Body of pancreas (tissue), 4 donors: Measurements from ENCODE around the gene FOXK1. TPM values are rescaled to one million over a fixed set of nuclear protein-coding genes. Genes with fewer than 3 reads are reported as not detected.

Experiments
- ATAC-seq: fragments of 150-250 bp; one replicate; pipeline ENCODE4 v1.9.1; 2016
- DNase-seq, 4 donors: peaks; one replicate each; pipeline ENCODE4 v3.0.0-alpha.2; 2019
- H3K27ac ChIP-seq, 4 donors: fragments of 200-600 bp; sonication (generic); 1 replicate in 3 of 4; 2 replicates in 1 of 4; pipeline versions ENCODE4 v1.5.1 to v1.6.1; 2016 to 2019; ENCODE audit warnings: mild to moderate bottlenecking in 1 of 4, mixed read lengths in 1 of 4, moderate library complexity in 1 of 4
- H3K27me3 ChIP-seq, 2 donors: fragments of 200-600 bp; sonication (generic); one replicate each; pipeline ENCODE4 v1.6.0; 2016; ENCODE audit warnings: mild to moderate bottlenecking in 1 of 2
- H3K36me3 ChIP-seq, 2 donors: fragments of 200-600 bp; sonication (generic); replicated peaks in 1 of 2; 2 replicates each; pipeline ENCODE4 v1.5.1; 2016; ENCODE audit warnings: low read depth in 2 of 2; ENCODE audit not compliant: insufficient read depth in 1 of 2
- H3K4me1 ChIP-seq: fragments of 200-600 bp; sonication (generic); one replicate; pipeline ENCODE4 v1.6.0; 2016
- H3K4me3 ChIP-seq, 2 donors: fragments of 200-600 bp; sonication (generic); 1 replicate in 1 of 2; 2 replicates in 1 of 2; pipeline ENCODE4 v1.5.1; 2016 to 2019
- H3K9me3 ChIP-seq, 3 donors: fragments of 200-600 bp; sonication (generic); 1 replicate in 2 of 3; 2 replicates in 1 of 3; pipeline ENCODE4 v1.5.1; 2016
- POLR2A ChIP-seq, 3 donors: fragments of 450-650 bp; IDR thresholded peaks; one replicate each; pipeline ENCODE4 v1.6.1; 2016; ENCODE audit warnings: antibody characterized with exemption in 3 of 3, mild to moderate bottlenecking in 2 of 3
- WGBS, 2 donors: methylation state at CpG; one replicate each; pipeline ENCODE4 v1.1.5; 2017; 5-methylcytosine and 5-hydroxymethylcytosine counted together
- intact Hi-C: fragments of 100-400 bp; cut with DNase I; formaldehyde crosslinking; loops from one replicate; pipeline ENCODE4 v1.15.1; 2023
- total RNA-seq, 2 donors: library from RNA; depleted of rRNA; stranded (reverse); fragments of >200 nt; gene quantifications; one replicate each; pipeline ENCODE4 v1.1.0, GENCODE V29; 2016
- TF ChIP-seq, protein P1 (sequence below), 7 experiments: fragments of 450-650 bp in 4 of 7; fragments of 200-600 bp in 3 of 7; sonication (generic) in 3 of 7; IDR thresholded peaks; one replicate each; pipeline ENCODE4 v1.5.1; 2016 to 2019; ENCODE audit warnings: antibody characterized with exemption in 7 of 7

FOXK1 gene
- total RNA-seq, 2 donors from 2014 or later = 16.2 to 17.6 TPM

DNA sequence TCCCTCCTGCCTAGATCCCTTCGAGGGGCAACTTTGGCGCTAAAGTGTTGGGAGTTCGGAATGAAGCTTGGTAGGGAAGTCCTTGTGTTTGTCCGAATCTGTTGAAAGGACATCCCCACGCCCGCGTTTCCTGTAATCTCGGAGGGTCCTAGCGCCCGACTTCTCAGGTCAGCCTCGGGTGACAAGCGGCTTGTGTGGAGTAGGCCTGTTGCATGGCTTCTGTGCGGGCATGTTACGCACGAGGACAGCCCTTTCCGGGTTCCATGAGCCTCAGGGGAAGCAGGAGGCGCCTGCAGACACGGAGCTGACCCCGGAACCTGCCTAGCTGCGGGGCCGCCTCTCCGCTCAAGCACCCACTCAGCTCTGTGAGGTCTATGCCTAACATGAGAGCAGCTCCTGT is 64.9 kb downstream of the FOXK1 start:
- WGBS, 2 donors = 91 to 97% methylated on average over 14 to 22 of the region's 22 CpGs
- Histone ChIP-seq H3K4me1 (peaks cover 40% of the 10 kb centered on the region), H3K4me3 (no peak overlapping the region), H3K9me3 (no peaks in the 10 kb centered on the region), H3K36me3 (peaks cover under 1 to 6% of the 10 kb centered on the region in 2 donors), H3K27me3 (no peaks in the 10 kb centered on the region), H3K27ac (peak overlapping the region in 3 of 4 donors; percentile 85 to 88 (median 86))
- no peak for ATAC-seq
- DNase-seq = no peak
- no peak for TF ChIP-seq POLR2A (IDR thresholded peaks at IDR 0.05)
- TF ChIP-seq, protein P1, sequence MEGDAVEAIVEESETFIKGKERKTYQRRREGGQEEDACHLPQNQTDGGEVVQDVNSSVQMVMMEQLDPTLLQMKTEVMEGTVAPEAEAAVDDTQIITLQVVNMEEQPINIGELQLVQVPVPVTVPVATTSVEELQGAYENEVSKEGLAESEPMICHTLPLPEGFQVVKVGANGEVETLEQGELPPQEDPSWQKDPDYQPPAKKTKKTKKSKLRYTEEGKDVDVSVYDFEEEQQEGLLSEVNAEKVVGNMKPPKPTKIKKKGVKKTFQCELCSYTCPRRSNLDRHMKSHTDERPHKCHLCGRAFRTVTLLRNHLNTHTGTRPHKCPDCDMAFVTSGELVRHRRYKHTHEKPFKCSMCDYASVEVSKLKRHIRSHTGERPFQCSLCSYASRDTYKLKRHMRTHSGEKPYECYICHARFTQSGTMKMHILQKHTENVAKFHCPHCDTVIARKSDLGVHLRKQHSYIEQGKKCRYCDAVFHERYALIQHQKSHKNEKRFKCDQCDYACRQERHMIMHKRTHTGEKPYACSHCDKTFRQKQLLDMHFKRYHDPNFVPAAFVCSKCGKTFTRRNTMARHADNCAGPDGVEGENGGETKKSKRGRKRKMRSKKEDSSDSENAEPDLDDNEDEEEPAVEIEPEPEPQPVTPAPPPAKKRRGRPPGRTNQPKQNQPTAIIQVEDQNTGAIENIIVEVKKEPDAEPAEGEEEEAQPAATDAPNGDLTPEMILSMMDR (IDR thresholded peaks at IDR 0.05) = no peak
- intact Hi-C loops = loop anchor here (5.0 kb wide), 1 partner anchor 65 kb away; the partner anchor contains the start of gene FOXK1

DNA sequence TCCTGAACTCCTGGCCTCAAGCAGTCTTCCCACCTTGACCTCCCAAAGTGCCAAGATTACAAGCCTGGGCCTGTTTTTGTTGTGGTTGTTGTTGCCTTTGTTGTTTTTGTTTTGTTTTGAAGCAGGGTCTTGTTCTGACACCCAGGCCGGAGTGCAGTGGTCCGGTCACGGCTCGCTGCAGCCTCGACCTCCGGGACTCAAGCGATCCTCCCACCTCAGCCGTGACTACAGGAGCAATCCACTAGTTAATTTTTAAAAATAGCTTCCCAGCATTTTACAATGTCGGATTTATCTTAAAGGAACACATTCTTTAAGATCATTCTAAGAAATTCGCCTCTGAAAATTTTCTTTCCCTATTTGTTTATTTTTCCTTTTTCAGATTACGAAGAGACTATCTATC is 65.7 kb downstream of the FOXK1 start:
- peak overlapping the region in 1 of 4 donors; percentile 1 for H3K27ac ChIP-seq
- no peak for DNase-seq
- TF ChIP-seq, protein P1 (IDR thresholded peaks at IDR 0.05) = no peak
- no peak for TF ChIP-seq POLR2A (IDR thresholded peaks at IDR 0.05)
- ATAC-seq = no peak
- WGBS, 2 donors = 77 to 79% methylated on average over 11 of the region's 11 CpGs
- H3K36me3 ChIP-seq = no peaks in the 10 kb centered on the region
- intact Hi-C loops = loop anchor here (5.0 kb wide), 1 partner anchor 65 kb away; the partner anchor contains the start of gene FOXK1
- no peaks in the 10 kb centered on the region for H3K9me3 ChIP-seq
- peaks cover 40% of the 10 kb centered on the region for H3K4me1 ChIP-seq
- no peak overlapping the region for H3K4me3 ChIP-seq
- H3K27me3 ChIP-seq = no peaks in the 10 kb centered on the region

DNA sequence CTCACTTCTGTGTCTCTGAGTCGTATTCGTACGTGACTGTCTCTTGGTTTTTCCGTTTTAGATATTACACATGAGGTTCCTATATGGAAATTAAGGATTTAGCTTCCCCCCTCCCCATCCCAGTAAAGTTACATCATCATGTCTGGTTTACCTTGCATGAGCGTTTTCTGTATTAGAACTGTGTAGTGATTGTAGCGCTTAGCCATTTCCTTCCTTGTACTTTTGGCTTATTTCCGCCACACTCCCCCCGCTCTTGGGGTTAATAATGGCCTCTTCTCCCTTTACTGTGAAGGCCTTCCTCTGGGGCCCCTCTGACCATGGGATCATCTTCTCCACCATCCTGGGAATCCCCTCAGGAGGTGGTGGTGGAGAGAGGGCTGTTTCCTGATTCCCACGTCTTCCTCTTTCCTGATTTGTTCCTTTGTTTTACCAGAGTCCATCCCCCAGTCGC is 66.2 kb downstream of the FOXK1 start:
- no peak for DNase-seq
- TF ChIP-seq POLR2A (IDR thresholded peaks at IDR 0.05) = no peak
- TF ChIP-seq, protein P1 (IDR thresholded peaks at IDR 0.05) = no peak
- H3K27ac ChIP-seq = peak overlapping the region in 2 of 4 donors; percentile 1 to 15
- WGBS, 2 donors = 73 to 89% methylated on average over 10 of the region's 10 CpGs
- no peaks in the 10 kb centered on the region for H3K9me3 ChIP-seq
- intact Hi-C loops = loop anchor here (5.0 kb wide), 1 partner anchor 66 kb away; the partner anchor contains the start of gene FOXK1
- peaks cover 40% of the 10 kb centered on the region for H3K4me1 ChIP-seq
- H3K27me3 ChIP-seq = no peaks in the 10 kb centered on the region
- no peaks in the 10 kb centered on the region for H3K36me3 ChIP-seq
- ATAC-seq = no peak
- no peak overlapping the region for H3K4me3 ChIP-seq

DNA sequence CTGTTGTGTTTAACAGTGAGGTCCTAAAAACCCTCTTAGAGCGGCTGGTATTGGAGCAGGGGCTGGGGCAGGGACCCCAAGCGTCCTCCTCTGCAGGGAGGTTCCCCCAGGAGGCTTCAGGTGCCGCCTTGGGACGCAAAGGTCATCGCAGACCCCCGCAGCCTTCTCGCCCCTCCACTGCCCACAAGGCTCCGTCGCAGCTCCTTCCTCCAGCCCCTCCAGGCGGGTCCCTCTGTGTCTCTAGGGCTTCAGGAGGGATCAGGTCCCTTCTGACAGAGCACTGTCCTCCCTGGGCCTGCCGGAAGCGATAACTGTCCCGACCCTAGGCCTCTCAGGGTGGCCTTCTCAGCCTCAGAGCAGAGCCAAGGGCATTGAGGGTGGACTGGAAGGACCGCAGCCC is 67.3 kb downstream of the FOXK1 start:
- H3K9me3 ChIP-seq = no peaks in the 10 kb centered on the region
- H3K27ac ChIP-seq = no peak overlapping the region
- DNase-seq = no peak
- no peaks in the 10 kb centered on the region for H3K36me3 ChIP-seq
- no peak overlapping the region for H3K4me3 ChIP-seq
- H3K4me1 ChIP-seq = peaks cover 37% of the 10 kb centered on the region
- no peak for TF ChIP-seq POLR2A (IDR thresholded peaks at IDR 0.05)
- TF ChIP-seq, protein P1 (IDR thresholded peaks at IDR 0.05) = no peak
- ATAC-seq = no peak
- H3K27me3 ChIP-seq = no peaks in the 10 kb centered on the region
- intact Hi-C loops = loop anchor here (5.0 kb wide), 1 partner anchor 67 kb away; the partner anchor contains the start of gene FOXK1
- 93 to 100% methylated on average over 2 to 14 of the region's 14 CpGs for WGBS, 2 donors

DNA sequence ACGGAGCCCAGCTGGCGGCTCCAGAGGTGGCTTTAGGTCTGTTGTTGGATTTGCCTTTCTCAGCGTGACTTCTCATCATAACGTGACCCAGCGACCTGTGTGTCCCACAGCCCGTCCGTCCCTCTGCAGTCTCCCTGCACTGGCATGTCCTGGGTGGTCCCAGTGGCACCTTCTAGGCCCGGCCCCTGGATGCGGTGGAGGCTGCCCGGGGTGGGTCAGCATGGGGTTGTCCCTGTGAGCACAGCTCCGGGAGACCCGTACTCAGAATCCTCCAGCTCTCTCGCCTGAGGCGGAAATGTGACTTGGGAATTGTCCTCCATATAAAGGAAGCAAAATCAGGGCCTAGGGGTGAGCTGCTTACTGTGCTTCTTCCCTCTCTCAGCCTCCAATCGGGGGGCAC is 67.7 kb downstream of the FOXK1 start:
- no peak for ATAC-seq
- Histone ChIP-seq H3K9me3 (no peaks in the 10 kb centered on the region), H3K4me3 (no peak overlapping the region), H3K4me1 (peaks cover 33% of the 10 kb centered on the region), H3K27me3 (no peaks in the 10 kb centered on the region), H3K27ac (no peak overlapping the region), H3K36me3 (peaks cover 0 to 3% of the 10 kb centered on the region in 2 donors)
- intact Hi-C loops = loop anchor here (5.0 to 10.0 kb wide), 2 partner anchors 67 to 135 kb away; partner anchors contain the start of gene FOXK1
- no peak for TF ChIP-seq POLR2A (IDR thresholded peaks at IDR 0.05)
- 97 to 98% methylated on average over 8 to 15 of the region's 15 CpGs for WGBS, 2 donors
- no peak for DNase-seq
